Stimulated activated CD8-positive, alpha-beta memory T cell treated with anti-CD3 and anti-CD28 coated beads, Interleukin-12 subunit alpha, Interleukin-12 subunit beta, amount 100 ng/mL, for 4 hours (primary cell): ENCODE measurements around the gene BLOC1S3.

Experiments
- DNase-seq: peaks from one replicate; pipeline ENCODE4 v3.0.0-alpha.2; 2020; ENCODE audit warnings: low read depth

The BLOC1S3 gene

GRCh38 chr19:45146251-45146650, 32.3 kb upstream of the BLOC1S3 start:
- DNase-seq: no peak

GRCh38 chr19:45146741-45147205, 31.8 kb upstream of the BLOC1S3 start:
- DNase-seq: no peak

GRCh38 chr19:45147835-45148676, 30.5 kb upstream of the BLOC1S3 start:
- DNase-seq: no peak

- DNase-seq: no peak
Measured at GRCh38 chr19:45149129-45149528, 29.5 kb upstream of the BLOC1S3 start.

GRCh38 chr19:45150180-45150579, 28.4 kb upstream of the BLOC1S3 start:
- DNase-seq: no peak

GRCh38 chr19:45150751-45151281, 27.8 kb upstream of the BLOC1S3 start:
- DNase-seq: no peak

GRCh38 chr19:45151320-45151719, 27.3 kb upstream of the BLOC1S3 start:
- no peak for DNase-seq

GRCh38 chr19:45151821-45152503, 26.6 kb upstream of the BLOC1S3 start:
- DNase-seq: no peak

- peak; percentile 39 for DNase-seq
Measured at GRCh38 chr19:45152504-45153338, 25.9 kb upstream of the BLOC1S3 start.

GRCh38 chr19:45153339-45154063, 25.1 kb upstream of the BLOC1S3 start:
- peak; percentile 34 for DNase-seq

GRCh38 chr19:45154064-45154827, 24.3 kb upstream of the BLOC1S3 start:
- no peak for DNase-seq

GRCh38 chr19:45156011-45156630, 22.5 kb upstream of the BLOC1S3 start:
- no peak for DNase-seq

- no peak for DNase-seq
Measured at GRCh38 chr19:45156751-45157150, 21.8 kb upstream of the BLOC1S3 start.

GRCh38 chr19:45158503-45159209, 19.9 kb upstream of the BLOC1S3 start:
- no peak for DNase-seq

- no peak for DNase-seq
Measured at GRCh38 chr19:45159210-45159970, 19.2 kb upstream of the BLOC1S3 start.

GRCh38 chr19:45159971-45160324, 18.6 kb upstream of the BLOC1S3 start:
- no peak for DNase-seq

GRCh38 chr19:45160870-45161737, 17.5 kb upstream of the BLOC1S3 start, which contains the start of gene NKPD1:
TSS of gene NKPD1 (minus strand) at chr19:45160982. CDS start at chr19:45160150, 832 bp downstream.
- DNase-seq: no peak
